GM12801 (cell line): ENCODE measurements around the gene CCDC121.

ENCODE experiments used
- TF ChIP-seq, protein P1 (sequence below): IDR thresholded peaks from one replicate; pipeline ENCODE4 v1.5.1; 2011; ENCODE audit warnings: control low read depth; ENCODE audit not compliant: insufficient read length; ENCODE audit errors: extremely low read depth

CCDC121 gene, protein sequence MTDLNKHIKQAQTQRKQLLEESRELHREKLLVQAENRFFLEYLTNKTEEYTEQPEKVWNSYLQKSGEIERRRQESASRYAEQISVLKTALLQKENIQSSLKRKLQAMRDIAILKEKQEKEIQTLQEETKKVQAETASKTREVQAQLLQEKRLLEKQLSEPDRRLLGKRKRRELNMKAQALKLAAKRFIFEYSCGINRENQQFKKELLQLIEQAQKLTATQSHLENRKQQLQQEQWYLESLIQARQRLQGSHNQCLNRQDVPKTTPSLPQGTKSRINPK

DNA sequence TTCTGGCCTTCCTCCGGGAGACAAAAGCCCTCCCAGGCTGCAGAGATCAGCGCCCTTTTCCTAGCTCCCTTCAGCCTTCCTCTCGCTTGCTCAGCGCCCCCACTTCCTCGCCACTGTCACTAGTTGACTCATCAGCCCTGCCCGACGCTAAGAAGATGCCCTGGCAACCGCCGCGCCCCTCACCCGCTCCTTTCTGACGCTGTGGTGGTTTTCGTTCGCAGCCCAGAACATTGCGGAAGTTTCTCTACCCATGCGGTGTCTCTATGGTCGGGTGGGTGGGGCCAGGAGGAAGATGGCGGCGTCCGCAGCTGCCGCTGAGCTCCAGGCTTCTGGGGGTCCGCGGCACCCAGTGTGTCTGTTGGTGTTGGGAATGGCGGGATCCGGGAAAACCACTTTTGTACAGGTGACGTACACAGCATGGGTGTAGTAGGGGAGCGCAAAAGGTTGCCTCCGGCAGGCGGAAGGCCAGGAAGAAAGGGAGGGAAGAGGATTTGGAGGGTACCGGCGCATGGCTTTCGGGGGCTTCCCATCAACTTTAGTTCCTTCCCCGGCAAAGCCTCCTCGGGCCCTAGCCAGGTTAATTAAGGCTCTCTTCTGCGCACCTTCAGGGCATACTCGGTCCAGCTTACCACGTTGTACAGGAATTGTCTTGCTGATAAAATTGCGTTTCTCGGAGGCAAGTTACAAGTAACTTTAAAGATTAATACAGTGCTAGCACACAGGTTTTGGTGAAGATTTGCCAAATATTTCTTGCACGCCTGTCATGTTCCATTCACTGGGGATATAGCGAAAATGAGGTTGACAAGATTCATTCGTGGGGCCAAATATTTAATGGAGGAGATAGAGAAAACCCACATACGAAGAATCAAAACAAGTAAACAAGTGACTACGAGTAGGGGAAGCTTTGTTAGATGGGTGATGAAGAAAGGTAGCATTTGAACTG lies at the start of gene CCDC121, which contains the start of gene GPN1:
Gene CCDC121 (minus strand): TSS at position 246 of the 943 bp plus-strand sequence. CDS start 1,213 bp downstream, outside the sequence.
Gene GPN1 (plus strand): TSS at position 284 of the 943 bp plus-strand sequence. CDS start 9 bp downstream, at position 293.
- TF ChIP-seq, protein P1, sequence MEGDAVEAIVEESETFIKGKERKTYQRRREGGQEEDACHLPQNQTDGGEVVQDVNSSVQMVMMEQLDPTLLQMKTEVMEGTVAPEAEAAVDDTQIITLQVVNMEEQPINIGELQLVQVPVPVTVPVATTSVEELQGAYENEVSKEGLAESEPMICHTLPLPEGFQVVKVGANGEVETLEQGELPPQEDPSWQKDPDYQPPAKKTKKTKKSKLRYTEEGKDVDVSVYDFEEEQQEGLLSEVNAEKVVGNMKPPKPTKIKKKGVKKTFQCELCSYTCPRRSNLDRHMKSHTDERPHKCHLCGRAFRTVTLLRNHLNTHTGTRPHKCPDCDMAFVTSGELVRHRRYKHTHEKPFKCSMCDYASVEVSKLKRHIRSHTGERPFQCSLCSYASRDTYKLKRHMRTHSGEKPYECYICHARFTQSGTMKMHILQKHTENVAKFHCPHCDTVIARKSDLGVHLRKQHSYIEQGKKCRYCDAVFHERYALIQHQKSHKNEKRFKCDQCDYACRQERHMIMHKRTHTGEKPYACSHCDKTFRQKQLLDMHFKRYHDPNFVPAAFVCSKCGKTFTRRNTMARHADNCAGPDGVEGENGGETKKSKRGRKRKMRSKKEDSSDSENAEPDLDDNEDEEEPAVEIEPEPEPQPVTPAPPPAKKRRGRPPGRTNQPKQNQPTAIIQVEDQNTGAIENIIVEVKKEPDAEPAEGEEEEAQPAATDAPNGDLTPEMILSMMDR, result no peak

DNA sequence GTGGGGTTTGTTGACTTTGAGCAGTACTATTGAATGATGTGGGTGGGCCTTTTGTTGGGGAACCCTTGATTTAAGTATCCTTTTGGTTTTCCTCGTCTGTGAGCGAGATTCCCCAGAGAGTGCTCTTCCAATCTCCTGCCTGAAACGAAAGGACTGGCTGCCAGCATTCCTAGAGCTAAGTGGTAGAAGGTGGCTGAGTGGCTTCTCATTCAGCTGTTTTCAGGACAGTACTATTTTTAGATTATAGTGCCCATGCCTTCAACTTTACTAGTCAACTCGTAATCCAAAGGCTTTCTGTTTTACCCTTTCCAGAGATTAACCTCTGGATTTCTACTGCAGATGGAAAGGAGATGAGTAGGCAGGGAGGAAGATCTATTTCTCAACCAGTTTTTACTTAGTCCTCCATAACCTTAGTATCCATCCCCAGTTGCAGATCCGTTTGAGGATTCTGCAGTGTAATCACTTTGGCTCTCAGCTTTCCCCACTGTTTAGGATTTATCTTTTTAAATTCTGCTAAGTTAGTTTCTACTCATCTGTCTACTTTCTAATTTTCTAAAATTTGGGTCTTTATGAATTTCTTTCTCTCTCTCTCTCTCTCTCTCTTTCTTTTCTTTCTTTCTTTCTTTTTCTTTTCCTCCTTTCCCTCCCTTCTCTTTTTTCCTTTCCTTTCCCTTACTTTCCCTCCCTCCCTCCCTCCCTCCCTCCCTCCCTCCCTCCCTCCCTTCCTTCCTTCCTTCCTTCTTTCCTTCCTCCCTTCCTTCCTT lies 44.1 kb upstream of the CCDC121 start:
- TF ChIP-seq, protein P1, result no peak

DNA sequence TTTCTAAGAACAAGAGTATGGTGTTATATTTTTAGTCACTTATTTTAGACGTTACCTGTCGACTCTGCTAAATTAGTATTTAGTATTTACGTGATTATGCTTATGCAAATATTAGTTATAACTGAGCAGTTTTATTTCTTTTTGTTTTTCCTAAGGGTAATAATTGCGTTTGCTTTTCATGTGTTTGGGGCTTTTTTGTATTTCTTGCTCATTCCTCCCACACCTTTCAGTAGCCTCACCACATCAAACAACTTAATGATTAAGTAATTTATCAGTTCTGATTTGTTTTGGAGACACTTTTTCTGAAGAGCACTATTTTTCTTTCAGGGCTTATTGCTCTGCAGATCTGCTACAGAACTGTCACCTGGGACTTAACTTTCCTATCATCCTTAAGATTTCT lies 42.4 kb upstream of the CCDC121 start:
- TF ChIP-seq, protein P1, result no peak

DNA sequence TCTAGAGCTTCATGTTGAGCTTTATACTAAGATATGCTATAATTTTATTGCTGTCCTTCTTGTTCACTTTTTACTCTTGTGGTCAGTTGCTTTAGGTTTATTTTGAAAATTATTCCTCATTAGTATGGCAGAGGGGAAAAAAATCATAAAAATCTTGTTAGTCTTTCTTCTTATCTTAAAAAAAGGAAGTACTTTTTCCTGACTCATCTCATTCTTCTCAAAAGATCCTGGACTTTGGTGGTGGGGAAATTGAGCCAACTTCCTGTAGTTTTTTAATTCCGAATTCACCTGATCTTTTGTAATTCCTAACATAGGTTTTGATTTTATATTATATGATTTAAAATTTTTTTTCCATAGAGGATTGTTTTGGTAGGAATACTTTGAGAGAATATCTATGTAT lies 38.6 kb upstream of the CCDC121 start:
- TF ChIP-seq, protein P1, result no peak

DNA sequence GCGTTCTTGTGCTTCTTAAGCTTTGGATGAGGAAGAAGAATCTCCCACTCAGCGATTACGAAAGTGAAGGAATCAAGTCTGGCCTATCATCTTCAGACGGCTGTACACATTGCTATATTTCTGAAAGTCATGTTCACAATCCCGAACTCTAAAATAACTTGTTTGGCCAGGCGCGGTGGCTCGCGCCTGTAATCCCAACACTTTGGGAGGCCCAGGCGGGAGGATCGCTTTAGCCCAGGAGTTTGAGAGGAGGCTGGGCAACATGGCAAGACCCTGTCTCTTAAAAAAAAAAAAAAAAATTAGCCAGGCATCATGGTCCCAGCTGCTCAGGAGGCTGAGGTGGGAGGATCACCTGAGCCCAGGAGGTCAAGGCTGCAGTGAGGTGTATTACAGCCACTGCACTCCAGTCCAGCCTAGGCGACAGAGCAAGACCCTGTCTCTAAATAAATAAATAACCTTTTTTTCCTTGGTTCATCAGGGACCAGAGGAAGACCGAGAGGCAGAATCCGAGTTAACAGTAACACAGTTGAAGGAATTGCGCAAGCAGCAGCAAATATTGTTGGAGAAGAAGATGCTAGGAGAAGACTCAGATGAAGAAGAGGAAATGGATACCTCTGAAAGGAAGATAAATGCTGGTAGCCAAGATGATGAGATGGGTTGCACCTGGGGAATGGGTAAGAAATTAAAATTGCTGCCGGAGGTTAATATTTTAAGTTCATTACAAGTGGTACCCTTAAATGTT lies 36.0 kb upstream of the CCDC121 start:
- TF ChIP-seq, protein P1, result no peak

DNA sequence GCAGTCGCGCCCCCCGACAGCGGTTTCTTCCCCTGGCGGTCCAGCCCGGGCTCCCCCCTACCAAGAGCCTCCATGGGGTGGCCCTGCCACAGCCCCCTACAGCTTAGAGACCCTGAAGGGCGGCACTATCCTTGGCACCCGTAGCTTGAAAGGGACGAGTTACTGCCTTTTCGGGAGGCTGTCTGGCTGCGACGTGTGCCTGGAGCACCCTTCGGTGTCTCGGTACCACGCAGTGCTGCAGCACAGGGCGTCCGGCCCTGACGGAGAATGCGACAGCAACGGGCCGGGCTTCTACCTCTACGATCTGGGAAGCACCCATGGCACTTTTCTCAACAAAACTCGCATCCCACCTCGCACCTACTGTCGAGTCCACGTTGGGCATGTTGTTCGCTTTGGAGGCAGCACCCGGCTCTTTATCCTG lies 35.4 kb upstream of the CCDC121 start:
- TF ChIP-seq, protein P1, result no peak
